HEK293 (cell line): ENCODE measurements around the gene INPP5A.

Experiments used
- CTCF ChIP-seq: fragments of 450-650 bp; formaldehyde crosslinking; IDR thresholded peaks from 2 replicates; pipeline ENCODE4 v1.5.1; 2016; ENCODE audit warnings: missing biosample characterization, missing genetic modification characterization
- ZBTB10 ChIP-seq: fragments of 450-650 bp; formaldehyde crosslinking; IDR thresholded peaks from 2 replicates; pipeline ENCODE4 v1.5.1; 2016; ENCODE audit warnings: missing biosample characterization, missing genetic modification characterization
- ZBTB26 ChIP-seq: fragments of 450-650 bp; formaldehyde crosslinking; optimal IDR thresholded peaks from 2 replicates; pipeline ENCODE3; 2016; ENCODE audit warnings: missing biosample characterization, mild to moderate bottlenecking, missing genetic modification characterization
- ZNF670 ChIP-seq: fragments of 450-650 bp; formaldehyde crosslinking; IDR thresholded peaks from 2 replicates; pipeline ENCODE4 v1.5.1; 2016; ENCODE audit warnings: missing biosample characterization, missing genetic modification characterization, low read depth
- ZNF830 ChIP-seq: fragments of 450-650 bp; IDR thresholded peaks from 2 replicates; pipeline ENCODE4 v1.5.0; 2018; ENCODE audit warnings: missing biosample characterization, missing genetic modification characterization, low read depth, mild to moderate bottlenecking, moderate library complexity
- ZNF837 ChIP-seq: fragments of 450-650 bp; formaldehyde crosslinking; IDR thresholded peaks from 2 replicates; pipeline ENCODE4 v1.5.1; 2016; ENCODE audit warnings: missing biosample characterization, missing genetic modification characterization

GRCh38 chr10:132676193-132676891, 138.8 kb downstream of the INPP5A start:
- TF ChIP-seq ZBTB26 (tag by site-specific recombination) = no peak
- TF ChIP-seq ZNF830 (tag by site-specific recombination) = no peak
- TF ChIP-seq CTCF (tag by site-specific recombination) = no peak
- no peak for TF ChIP-seq ZNF837 (tag by site-specific recombination)
- TF ChIP-seq ZNF670 (tag by site-specific recombination) = no peak
- TF ChIP-seq ZBTB10 (tag by site-specific recombination) = no peak
